ENCODE results near the gene TIRAP.
A peak's percentile ranks its signal among the peaks of the same experiment; 100 is the strongest.

Gene TIRAP

GRCh38 chr11:126288237-126288636 lies 5.3 kb downstream of the TIRAP start:
- no peak overlapping the region for H3K4me3 Mint-ChIP-seq
- peaks cover 18% of the 10 kb centered on the region for H3K36me3 Mint-ChIP-seq (ENCODE audit: low read depth)
- TF ChIP-seq, protein P1, sequence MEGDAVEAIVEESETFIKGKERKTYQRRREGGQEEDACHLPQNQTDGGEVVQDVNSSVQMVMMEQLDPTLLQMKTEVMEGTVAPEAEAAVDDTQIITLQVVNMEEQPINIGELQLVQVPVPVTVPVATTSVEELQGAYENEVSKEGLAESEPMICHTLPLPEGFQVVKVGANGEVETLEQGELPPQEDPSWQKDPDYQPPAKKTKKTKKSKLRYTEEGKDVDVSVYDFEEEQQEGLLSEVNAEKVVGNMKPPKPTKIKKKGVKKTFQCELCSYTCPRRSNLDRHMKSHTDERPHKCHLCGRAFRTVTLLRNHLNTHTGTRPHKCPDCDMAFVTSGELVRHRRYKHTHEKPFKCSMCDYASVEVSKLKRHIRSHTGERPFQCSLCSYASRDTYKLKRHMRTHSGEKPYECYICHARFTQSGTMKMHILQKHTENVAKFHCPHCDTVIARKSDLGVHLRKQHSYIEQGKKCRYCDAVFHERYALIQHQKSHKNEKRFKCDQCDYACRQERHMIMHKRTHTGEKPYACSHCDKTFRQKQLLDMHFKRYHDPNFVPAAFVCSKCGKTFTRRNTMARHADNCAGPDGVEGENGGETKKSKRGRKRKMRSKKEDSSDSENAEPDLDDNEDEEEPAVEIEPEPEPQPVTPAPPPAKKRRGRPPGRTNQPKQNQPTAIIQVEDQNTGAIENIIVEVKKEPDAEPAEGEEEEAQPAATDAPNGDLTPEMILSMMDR (IDR thresholded peaks at IDR 0.05; ENCODE audit: unreplicated experiment in 3 of 3): no peak
- H3K27ac Mint-ChIP-seq: no peak overlapping the region
- no peaks in the 10 kb centered on the region for H3K9me3 Mint-ChIP-seq
- no peaks in the 10 kb centered on the region for H3K27me3 Mint-ChIP-seq (ENCODE audit: low read depth)
- H3K4me1 Mint-ChIP-seq: peaks cover 9% of the 10 kb centered on the region

DNA sequence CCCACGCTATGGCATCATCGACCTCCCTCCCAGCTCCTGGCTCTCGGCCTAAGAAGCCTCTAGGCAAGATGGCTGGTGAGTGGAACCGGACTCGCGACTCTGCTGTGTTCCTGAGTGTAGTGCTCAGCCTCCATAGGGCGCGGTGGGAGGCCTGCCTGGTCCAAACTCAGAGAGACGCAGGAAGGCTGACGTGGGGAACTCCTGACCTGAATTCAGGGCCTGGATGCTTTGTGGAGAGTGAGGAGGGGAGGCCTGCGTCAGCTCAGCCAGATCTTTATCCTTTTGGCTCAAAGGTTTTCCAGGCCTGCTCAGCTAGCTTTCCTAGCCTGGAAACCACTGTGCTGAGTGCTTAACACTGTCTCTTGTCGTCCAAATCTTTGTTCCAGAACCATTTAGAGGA lies 8.0 kb downstream of the TIRAP start:
- Mint-ChIP-seq H3K9me3 (no peaks in the 10 kb centered on the region), H3K36me3 (ENCODE audit: low read depth) (peaks cover 34% of the 10 kb centered on the region), H3K27me3 (ENCODE audit: low read depth) (no peaks in the 10 kb centered on the region), H3K4me1 (no peaks in the 10 kb centered on the region), H3K27ac (no peak overlapping the region), H3K4me3 (no peak overlapping the region)
- TF ChIP-seq, protein P1 (IDR thresholded peaks at IDR 0.05; ENCODE audit: unreplicated experiment in 3 of 3): no peak

- Mint-ChIP-seq H3K36me3 (ENCODE audit: low read depth) (peaks cover 41% of the 10 kb centered on the region), H3K27ac (no peak overlapping the region), H3K27me3 (ENCODE audit: low read depth) (no peaks in the 10 kb centered on the region), H3K9me3 (no peaks in the 10 kb centered on the region), H3K4me3 (no peak overlapping the region), H3K4me1 (no peaks in the 10 kb centered on the region)
- TF ChIP-seq, protein P1 (IDR thresholded peaks at IDR 0.05; ENCODE audit: unreplicated experiment in 3 of 3): no peak
Observed at GRCh38 chr11:126293726-126294125, 10.8 kb downstream of the TIRAP start.

DNA sequence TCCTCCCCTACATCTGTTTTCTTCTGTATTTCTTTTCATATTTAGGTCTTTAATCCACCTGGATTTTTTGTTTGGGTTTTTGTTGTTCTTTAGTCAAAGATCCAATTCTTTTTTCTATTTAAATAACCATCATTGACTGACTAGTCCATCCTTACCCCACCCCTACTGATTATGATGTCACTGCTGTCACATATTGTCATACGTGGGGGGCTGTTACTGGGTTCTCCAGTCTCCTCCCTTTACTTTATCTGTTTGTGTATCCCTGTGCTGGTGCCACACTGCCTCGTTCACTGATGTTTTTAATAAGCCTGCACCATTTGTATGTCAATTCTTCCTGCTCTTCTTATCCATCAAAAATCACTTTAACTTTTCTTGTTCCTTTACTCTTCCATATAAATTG lies 14.1 kb downstream of the TIRAP start:
- Mint-ChIP-seq H3K4me3 (no peak overlapping the region), H3K36me3 (ENCODE audit: low read depth) (peaks cover 43% of the 10 kb centered on the region), H3K4me1 (no peaks in the 10 kb centered on the region), H3K27me3 (ENCODE audit: low read depth) (no peaks in the 10 kb centered on the region), H3K27ac (no peak overlapping the region), H3K9me3 (no peaks in the 10 kb centered on the region)
- TF ChIP-seq, protein P1 (IDR thresholded peaks at IDR 0.05; ENCODE audit: unreplicated experiment in 3 of 3): no peak

GRCh38 chr11:126303623-126304456 lies 20.9 kb downstream of the TIRAP start, which contains the start of gene DCPS:
DCPS (plus strand) TSS chr11:126304060; CDS start chr11:126304081, 21 bp downstream.
- no peaks in the 10 kb centered on the region for H3K9me3 Mint-ChIP-seq
- H3K4me3 Mint-ChIP-seq: peak within 1 kb of the TSS; percentile 83 to 91 (median 91)
- H3K36me3 Mint-ChIP-seq (ENCODE audit: low read depth): peaks cover 28% of the 10 kb centered on the region
- H3K27me3 Mint-ChIP-seq (ENCODE audit: low read depth): peaks cover 3% of the 10 kb centered on the region
- TF ChIP-seq, protein P1 (IDR thresholded peaks at IDR 0.05; ENCODE audit: unreplicated experiment in 3 of 3): no peak
- H3K27ac Mint-ChIP-seq: peak within 1 kb of the TSS; percentile 86 to 88 (median 87)
- H3K4me1 Mint-ChIP-seq: peaks cover 28% of the 10 kb centered on the region

Measured in nephron (organoid).